ENCODE results near the gene MINPP1.

MINPP1 gene

GRCh38 chr10:87500646-87501048 is 4.0 kb upstream of the MINPP1 start:
- Histone ChIP-seq H3K36me3 (ENCODE audit: insufficient read depth, low read length) (no peaks in the 10 kb centered on the region), H3K4me3 (peak overlapping the region; percentile 22; the same call in 1 of the 2 replicates), H3K27ac (peak overlapping the region; percentile 62; the same call in 1 of the 2 replicates), H3K9me3 (ENCODE audit: low read depth, low read length) (no peaks in the 10 kb centered on the region), H3K9ac (ENCODE audit: insufficient read length) (no peak overlapping the region)
- peak; percentile 16 for DNase-seq (ENCODE audit: low read depth, low spot score)
- no peak for TF ChIP-seq EZH2 (IDR thresholded peaks at IDR 0.05)
- no peak for TF ChIP-seq POLR2AphosphoS5 (IDR thresholded peaks at IDR 0.05; ENCODE audit: borderline replicate concordance, low read depth, low read length)
- TF ChIP-seq FOXP2 (optimal IDR thresholded peaks at IDR 0.05; ENCODE audit: control extremely low read depth, extremely low read length, insufficient read depth) = peak; percentile 30

- H3K4me3 ChIP-seq = no peak overlapping the region
- DNase-seq (ENCODE audit: low read depth, low spot score) = no peak
- H3K9ac ChIP-seq (ENCODE audit: insufficient read length) = no peak overlapping the region
- no peaks in the 10 kb centered on the region for H3K9me3 ChIP-seq (ENCODE audit: low read depth, low read length)
- no peak for TF ChIP-seq POLR2AphosphoS5 (IDR thresholded peaks at IDR 0.05; ENCODE audit: borderline replicate concordance, low read depth, low read length)
- no peak for TF ChIP-seq FOXP2 (optimal IDR thresholded peaks at IDR 0.05; ENCODE audit: control extremely low read depth, extremely low read length, insufficient read depth)
- TF ChIP-seq EZH2 (IDR thresholded peaks at IDR 0.05) = no peak
- no peak overlapping the region for H3K27ac ChIP-seq
- no peaks in the 10 kb centered on the region; the same call in 1 of the 2 replicates for H3K36me3 ChIP-seq (ENCODE audit: insufficient read depth, low read length)
These were observed 1.3 kb upstream of the MINPP1 start for GRCh38 chr10:87503401-87503800.

- no peak for TF ChIP-seq POLR2AphosphoS5 (IDR thresholded peaks at IDR 0.05; ENCODE audit: borderline replicate concordance, low read depth, low read length)
- no peak for TF ChIP-seq EZH2 (IDR thresholded peaks at IDR 0.05)
- no peak for TF ChIP-seq FOXP2 (optimal IDR thresholded peaks at IDR 0.05; ENCODE audit: control extremely low read depth, extremely low read length, insufficient read depth)
- no peak overlapping the region for H3K9ac ChIP-seq (ENCODE audit: insufficient read length)
- H3K36me3 ChIP-seq (ENCODE audit: insufficient read depth, low read length) = peaks cover under 1% of the 10 kb centered on the region
- no peak overlapping the region for H3K27ac ChIP-seq
- no peak for DNase-seq (ENCODE audit: low read depth, low spot score)
- H3K9me3 ChIP-seq (ENCODE audit: low read depth, low read length) = no peaks in the 10 kb centered on the region
- peak overlapping the region; percentile 83 for H3K4me3 ChIP-seq
These were observed 807 bp upstream of the MINPP1 start for GRCh38 chr10:87503886-87504285.

- peak overlapping the region; percentile 26 for H3K9ac ChIP-seq (ENCODE audit: insufficient read length)
- no peaks in the 10 kb centered on the region for H3K9me3 ChIP-seq (ENCODE audit: low read depth, low read length)
- H3K36me3 ChIP-seq (ENCODE audit: insufficient read depth, low read length) = peaks cover 4% of the 10 kb centered on the region
- H3K27ac ChIP-seq = no peak overlapping the region
- DNase-seq (ENCODE audit: low read depth, low spot score) = no peak
- TF ChIP-seq POLR2AphosphoS5 (IDR thresholded peaks at IDR 0.05; ENCODE audit: borderline replicate concordance, low read depth, low read length) = no peak
- TF ChIP-seq FOXP2 (optimal IDR thresholded peaks at IDR 0.05; ENCODE audit: control extremely low read depth, extremely low read length, insufficient read depth) = no peak
- no peak for TF ChIP-seq EZH2 (IDR thresholded peaks at IDR 0.05)
- H3K4me3 ChIP-seq = peak overlapping the region; percentile 83
These were observed 420 bp upstream of the MINPP1 start for GRCh38 chr10:87504307-87504639.

- no peak for DNase-seq (ENCODE audit: low read depth, low spot score)
- Histone ChIP-seq H3K27ac (no peak overlapping the region), H3K4me3 (peak overlapping the region; percentile 83), H3K9me3 (ENCODE audit: low read depth, low read length) (no peaks in the 10 kb centered on the region), H3K9ac (ENCODE audit: insufficient read length) (peak overlapping the region; percentile 41), H3K36me3 (ENCODE audit: insufficient read depth, low read length) (peaks cover 4% of the 10 kb centered on the region)
- no peak for TF ChIP-seq EZH2 (IDR thresholded peaks at IDR 0.05)
- no peak for TF ChIP-seq POLR2AphosphoS5 (IDR thresholded peaks at IDR 0.05; ENCODE audit: borderline replicate concordance, low read depth, low read length)
- no peak for TF ChIP-seq FOXP2 (optimal IDR thresholded peaks at IDR 0.05; ENCODE audit: control extremely low read depth, extremely low read length, insufficient read depth)
These were observed 846 bp downstream of the MINPP1 start for GRCh38 chr10:87505366-87506111.

- TF ChIP-seq POLR2AphosphoS5 (IDR thresholded peaks at IDR 0.05; ENCODE audit: borderline replicate concordance, low read depth, low read length) (no peak), FOXP2 (optimal IDR thresholded peaks at IDR 0.05; ENCODE audit: control extremely low read depth, extremely low read length, insufficient read depth) (no peak), EZH2 (IDR thresholded peaks at IDR 0.05) (no peak)
- H3K27ac ChIP-seq = no peak overlapping the region
- H3K9ac ChIP-seq (ENCODE audit: insufficient read length) = no peak overlapping the region
- no peaks in the 10 kb centered on the region for H3K9me3 ChIP-seq (ENCODE audit: low read depth, low read length)
- no peak for DNase-seq (ENCODE audit: low read depth, low spot score)
- H3K36me3 ChIP-seq (ENCODE audit: insufficient read depth, low read length) = peaks cover 4% of the 10 kb centered on the region
- H3K4me3 ChIP-seq = no peak overlapping the region; the same call in 1 of the 2 replicates
These were observed 2.3 kb downstream of the MINPP1 start for GRCh38 chr10:87506956-87507355.

GRCh38 chr10:87507879-87508483 is 3.3 kb downstream of the MINPP1 start:
- peaks cover 4% of the 10 kb centered on the region for H3K36me3 ChIP-seq (ENCODE audit: insufficient read depth, low read length)
- TF ChIP-seq POLR2AphosphoS5 (IDR thresholded peaks at IDR 0.05; ENCODE audit: borderline replicate concordance, low read depth, low read length) (no peak), EZH2 (IDR thresholded peaks at IDR 0.05) (no peak), FOXP2 (optimal IDR thresholded peaks at IDR 0.05; ENCODE audit: control extremely low read depth, extremely low read length, insufficient read depth) (no peak)
- no peak overlapping the region for H3K9ac ChIP-seq (ENCODE audit: insufficient read length)
- H3K9me3 ChIP-seq (ENCODE audit: low read depth, low read length) = no peaks in the 10 kb centered on the region
- no peak overlapping the region for H3K27ac ChIP-seq
- DNase-seq (ENCODE audit: low read depth, low spot score) = no peak
- H3K4me3 ChIP-seq = no peak overlapping the region

GRCh38 chr10:87508837-87509236 is 4.1 kb downstream of the MINPP1 start:
- DNase-seq (ENCODE audit: low read depth, low spot score) = no peak
- peaks cover 4% of the 10 kb centered on the region for H3K36me3 ChIP-seq (ENCODE audit: insufficient read depth, low read length)
- H3K9ac ChIP-seq (ENCODE audit: insufficient read length) = no peak overlapping the region
- no peak overlapping the region for H3K4me3 ChIP-seq
- TF ChIP-seq FOXP2 (optimal IDR thresholded peaks at IDR 0.05; ENCODE audit: control extremely low read depth, extremely low read length, insufficient read depth) (no peak), EZH2 (IDR thresholded peaks at IDR 0.05) (no peak), POLR2AphosphoS5 (IDR thresholded peaks at IDR 0.05; ENCODE audit: borderline replicate concordance, low read depth, low read length) (no peak)
- H3K27ac ChIP-seq = no peak overlapping the region
- no peaks in the 10 kb centered on the region for H3K9me3 ChIP-seq (ENCODE audit: low read depth, low read length)
